SJCRH30 (cell line): ENCODE data around the gene AMOTL2. TPM values are rescaled to one million over a fixed set of nuclear protein-coding genes. Genes with fewer than 3 reads are reported as not detected.

ENCODE experiments used
- DNase-seq, 2 experiments: peaks; one replicate each; pipeline ENCODE4 v3.0.0-alpha.2; 2015 to 2020
- H3K27ac ChIP-seq: fragments of 250-450 bp; sonication (Bioruptor Pico); 2 replicates; pipeline ENCODE4 v1.5.1; 2020; ENCODE audit warnings: mild to moderate bottlenecking, moderate library complexity
- H3K27me3 ChIP-seq: fragments of 250-450 bp; sonication (Bioruptor Pico); 2 replicates; pipeline ENCODE4 v1.5.1; 2020; ENCODE audit warnings: mild to moderate bottlenecking, moderate library complexity
- H3K36me3 ChIP-seq: fragments of 250-450 bp; sonication (Bioruptor Pico); 2 replicates; pipeline ENCODE4 v1.5.1; 2020; ENCODE audit warnings: mild to moderate bottlenecking, moderate library complexity
- H3K4me1 ChIP-seq: fragments of 250-450 bp; sonication (Bioruptor Pico); 2 replicates; pipeline ENCODE4 v1.5.1; 2020; ENCODE audit warnings: mild to moderate bottlenecking, moderate library complexity
- H3K4me3 ChIP-seq: fragments of 250-450 bp; sonication (Bioruptor Pico); 2 replicates; pipeline ENCODE4 v1.5.1; 2020; ENCODE audit warnings: mild to moderate bottlenecking, moderate library complexity
- H3K9me3 ChIP-seq: fragments of 250-450 bp; sonication (Bioruptor Pico); replicated peaks from 2 replicates; pipeline ENCODE4 v1.5.1; 2020; ENCODE audit warnings: mild to moderate bottlenecking, moderate library complexity
- total RNA-seq: library from RNA; depleted of rRNA; stranded (reverse); fragments of >200 nt; shearing (Covaris generic); gene quantifications from 2 replicates; pipeline ENCODE4 v1.2.3, GENCODE V29; 2014; rRNA removed

Gene AMOTL2
- total RNA-seq, 1 experiment from 2014 or later: 18.8 TPM

- H3K4me3 ChIP-seq: no peak overlapping the region
- H3K36me3 ChIP-seq: no peaks in the 10 kb centered on the region
- no peak for DNase-seq
- H3K27me3 ChIP-seq: no peaks in the 10 kb centered on the region
- peaks cover 15% of the 10 kb centered on the region; the same call in 1 of the 2 replicates for H3K4me1 ChIP-seq
- no peaks in the 10 kb centered on the region for H3K9me3 ChIP-seq
- H3K27ac ChIP-seq: no peak overlapping the region
Observed at GRCh38 chr3:134306320-134306719, 67.9 kb downstream of the AMOTL2 start.

Other genes with a start within 250 kb of the AMOTL2 start
- gene RYK, start 123.6 kb downstream of the AMOTL2 start, total RNA-seq: 88.6 and 91.7 TPM in 2 replicates
- gene ANAPC13, start 111.5 kb upstream of the AMOTL2 start, total RNA-seq: 70.1 and 76.2 TPM in 2 replicates
- gene CEP63, start 111.6 kb upstream of the AMOTL2 start, total RNA-seq: 22.8 and 36.1 TPM in 2 replicates